GM12892 (cell line): ENCODE measurements around the gene ITPR3.

ENCODE experiments used
- POLR2A ChIP-seq: IDR thresholded peaks from 2 replicates; pipeline ENCODE4 v1.6.1; 2011; ENCODE audit warnings: low read depth, low read length, control low read depth
- POLR2AphosphoS5 ChIP-seq: IDR thresholded peaks from 2 replicates; pipeline ENCODE4 v1.6.1; 2011; ENCODE audit warnings: low read depth, low read length, control low read depth
- TAF1 ChIP-seq: IDR thresholded peaks from 2 replicates; pipeline ENCODE4 v1.6.1; 2011; ENCODE audit warnings: low read depth, mild to moderate bottlenecking, control low read depth, low read length, borderline replicate concordance

GRCh38 chr6:33595001-33595846 is 25.9 kb upstream of the ITPR3 start:
- TF ChIP-seq POLR2AphosphoS5 (no peak), POLR2A (no peak), TAF1 (no peak)
